Ishikawa (cell line): ENCODE data around the gene GPD1L.

Source experiments
- EGR1 ChIP-seq: IDR thresholded peaks from 2 replicates; pipeline ENCODE4 v1.6.1; 2012
- EP300 ChIP-seq: IDR thresholded peaks from 2 replicates; pipeline ENCODE4 v1.6.1; 2012; ENCODE audit warnings: borderline replicate concordance
- FOXM1 ChIP-seq: IDR thresholded peaks from 2 replicates; pipeline ENCODE4 v1.6.1; 2012; ENCODE audit warnings: low read depth, borderline replicate concordance
- MAX ChIP-seq: IDR thresholded peaks from 2 replicates; pipeline ENCODE4 v1.6.1; 2012
- NFIC ChIP-seq: IDR thresholded peaks from 2 replicates; pipeline ENCODE4 v1.6.1; 2012
- RAD21 ChIP-seq: IDR thresholded peaks from 2 replicates; pipeline ENCODE4 v1.6.1; 2012; ENCODE audit warnings: low read depth
- REST ChIP-seq: IDR thresholded peaks from 2 replicates; pipeline ENCODE4 v1.6.1; 2012; ENCODE audit warnings: low read depth, mild to moderate bottlenecking
- TAF1 ChIP-seq: IDR thresholded peaks from 2 replicates; pipeline ENCODE4 v1.6.1; 2012; ENCODE audit warnings: low read depth, mild to moderate bottlenecking

- TF ChIP-seq EP300 (no peak), EGR1 (no peak), RAD21 (no peak), NFIC (no peak), REST (no peak), MAX (no peak), TAF1 (no peak), FOXM1 (no peak)
Observed at GRCh38 chr3:32153414-32154204, 47.2 kb downstream of the GPD1L start.
